ENCODE data around the gene KLHL24. TPM values are rescaled to one million over a fixed set of nuclear protein-coding genes. Genes with fewer than 3 reads are reported as not detected.

The KLHL24 gene
- total and polyA plus RNA-seq, 2 of the 4 experiments (the other 2 are of a cell fraction) = 5.7 to 25.6 TPM

DNA sequence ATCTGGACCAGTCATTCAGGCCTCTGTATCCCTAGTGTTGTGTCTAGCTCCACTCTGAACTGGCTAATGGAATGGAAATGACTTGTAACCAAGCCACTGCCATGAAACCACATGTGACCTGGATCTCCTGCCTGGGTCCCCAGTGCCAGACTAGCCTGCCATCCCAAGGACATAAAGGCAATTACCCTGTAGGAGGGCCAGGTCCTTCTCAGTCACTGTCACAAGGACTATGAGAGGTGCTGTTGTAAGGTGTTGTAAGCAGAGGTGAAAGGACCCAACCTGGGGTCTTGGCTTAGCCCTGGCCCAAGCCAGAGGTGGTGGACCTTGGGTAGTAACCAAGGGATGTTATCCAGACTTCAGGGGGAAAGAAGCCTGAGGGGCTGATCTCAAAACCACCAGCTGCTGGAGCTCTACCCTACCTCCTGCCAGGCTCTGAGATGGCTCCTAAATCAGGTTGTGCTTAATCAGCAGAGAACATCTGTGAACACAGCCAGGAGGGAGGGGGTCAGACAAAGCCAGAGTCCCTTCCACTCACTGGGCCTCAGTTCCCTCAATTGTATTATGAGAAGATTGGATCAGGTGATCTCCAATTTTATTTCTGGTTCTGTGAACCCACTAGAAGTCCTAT is 15.7 kb upstream of the KLHL24 start:
- H2BK20ac ChIP-seq (ENCODE audit: low read depth, low read length) = no peak overlapping the region
- H2AFZ ChIP-seq (replicated peaks; ENCODE audit: low read length, poor library complexity) = no peak overlapping the region
- H2BK15ac ChIP-seq (ENCODE audit: low read depth, low read length) = no peak overlapping the region
- DNase-seq = no peak
- ChIA-PET POLR2A (ENCODE audit: unreplicated experiment) (no interaction called here), CTCF (no interaction called here)
- H3K27ac ChIP-seq (ENCODE audit: insufficient read depth, low read length) = no peak overlapping the region
- no peak overlapping the region for H2AK9ac ChIP-seq (replicated peaks; ENCODE audit: low read depth, low read length, poor library complexity)
- H4K8ac ChIP-seq (ENCODE audit: low read depth in 2 of 2, low read length in 2 of 2) = no peak overlapping the region
- dilution Hi-C loops (cut with HindIII; ENCODE audit: low sequenced_read_pairs, unreplicated experiment) = no loop called here
- intact Hi-C loops (cut with micrococcal nuclease) = no loop called here
- no peak overlapping the region for H3K14ac ChIP-seq (replicated peaks; ENCODE audit: low read depth, low read length)
- H3K9me1 ChIP-seq (ENCODE audit: insufficient read depth, low read length) = no peaks in the 10 kb centered on the region
- H3K56ac ChIP-seq (ENCODE audit: extremely low read depth, insufficient read depth, low read length) = no peak overlapping the region
- no peak overlapping the region for H2BK5ac ChIP-seq (ENCODE audit: low read depth, low read length, poor library complexity, severe bottlenecking)
- TF ChIP-seq MXI1 (IDR thresholded peaks at IDR 0.05; ENCODE audit: borderline replicate concordance, low read depth, low read length) (no peak), RAD21 (IDR thresholded peaks at IDR 0.05; ENCODE audit: low read length) (no peak), MAZ (IDR thresholded peaks at IDR 0.05; ENCODE audit: borderline replicate concordance, low read depth, low read length) (no peak), CEBPB (IDR thresholded peaks at IDR 0.05; ENCODE audit: low read depth, low read length) (no peak), FOS (IDR thresholded peaks at IDR 0.05; ENCODE audit: low read depth, low read length) (no peak), MAFK (IDR thresholded peaks at IDR 0.05; ENCODE audit: low read depth, low read length) (no peak), SMC3 (IDR thresholded peaks at IDR 0.05; ENCODE audit: low read depth, low read length) (no peak), POLR2A (IDR thresholded peaks at IDR 0.05; ENCODE audit: low read depth, low read length) (no peak), CHD1 (IDR thresholded peaks at IDR 0.05; ENCODE audit: low read depth, low read length) (no peak), NFE2L2 (IDR thresholded peaks at IDR 0.05; ENCODE audit: low read depth, low read length) (no peak)
- TF ChIP-seq, protein P1, sequence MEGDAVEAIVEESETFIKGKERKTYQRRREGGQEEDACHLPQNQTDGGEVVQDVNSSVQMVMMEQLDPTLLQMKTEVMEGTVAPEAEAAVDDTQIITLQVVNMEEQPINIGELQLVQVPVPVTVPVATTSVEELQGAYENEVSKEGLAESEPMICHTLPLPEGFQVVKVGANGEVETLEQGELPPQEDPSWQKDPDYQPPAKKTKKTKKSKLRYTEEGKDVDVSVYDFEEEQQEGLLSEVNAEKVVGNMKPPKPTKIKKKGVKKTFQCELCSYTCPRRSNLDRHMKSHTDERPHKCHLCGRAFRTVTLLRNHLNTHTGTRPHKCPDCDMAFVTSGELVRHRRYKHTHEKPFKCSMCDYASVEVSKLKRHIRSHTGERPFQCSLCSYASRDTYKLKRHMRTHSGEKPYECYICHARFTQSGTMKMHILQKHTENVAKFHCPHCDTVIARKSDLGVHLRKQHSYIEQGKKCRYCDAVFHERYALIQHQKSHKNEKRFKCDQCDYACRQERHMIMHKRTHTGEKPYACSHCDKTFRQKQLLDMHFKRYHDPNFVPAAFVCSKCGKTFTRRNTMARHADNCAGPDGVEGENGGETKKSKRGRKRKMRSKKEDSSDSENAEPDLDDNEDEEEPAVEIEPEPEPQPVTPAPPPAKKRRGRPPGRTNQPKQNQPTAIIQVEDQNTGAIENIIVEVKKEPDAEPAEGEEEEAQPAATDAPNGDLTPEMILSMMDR (conservative IDR thresholded peaks at IDR 0.05; ENCODE audit: low read depth, low read length) = no peak
- TF ChIP-seq, protein P2, sequence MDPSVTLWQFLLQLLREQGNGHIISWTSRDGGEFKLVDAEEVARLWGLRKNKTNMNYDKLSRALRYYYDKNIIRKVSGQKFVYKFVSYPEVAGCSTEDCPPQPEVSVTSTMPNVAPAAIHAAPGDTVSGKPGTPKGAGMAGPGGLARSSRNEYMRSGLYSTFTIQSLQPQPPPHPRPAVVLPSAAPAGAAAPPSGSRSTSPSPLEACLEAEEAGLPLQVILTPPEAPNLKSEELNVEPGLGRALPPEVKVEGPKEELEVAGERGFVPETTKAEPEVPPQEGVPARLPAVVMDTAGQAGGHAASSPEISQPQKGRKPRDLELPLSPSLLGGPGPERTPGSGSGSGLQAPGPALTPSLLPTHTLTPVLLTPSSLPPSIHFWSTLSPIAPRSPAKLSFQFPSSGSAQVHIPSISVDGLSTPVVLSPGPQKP (IDR thresholded peaks at IDR 0.05; ENCODE audit: borderline replicate concordance, low read depth, low read length) = no peak
- TF ChIP-seq, protein P3, sequence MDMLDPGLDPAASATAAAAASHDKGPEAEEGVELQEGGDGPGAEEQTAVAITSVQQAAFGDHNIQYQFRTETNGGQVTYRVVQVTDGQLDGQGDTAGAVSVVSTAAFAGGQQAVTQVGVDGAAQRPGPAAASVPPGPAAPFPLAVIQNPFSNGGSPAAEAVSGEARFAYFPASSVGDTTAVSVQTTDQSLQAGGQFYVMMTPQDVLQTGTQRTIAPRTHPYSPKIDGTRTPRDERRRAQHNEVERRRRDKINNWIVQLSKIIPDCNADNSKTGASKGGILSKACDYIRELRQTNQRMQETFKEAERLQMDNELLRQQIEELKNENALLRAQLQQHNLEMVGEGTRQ (IDR thresholded peaks at IDR 0.05; ENCODE audit: low read depth, low read length) = no peak
- H3K4me2 ChIP-seq (ENCODE audit: low read depth, low read length) = no peak overlapping the region
- H3K36me3 ChIP-seq (ENCODE audit: control insufficient read depth, insufficient read depth, low read length) = no peaks in the 10 kb centered on the region
- ATAC-seq (ENCODE audit: low read depth) = no peak
- H2AK5ac ChIP-seq (ENCODE audit: low read depth, low read length) = no peak overlapping the region
- peaks cover 26% of the 10 kb centered on the region for H3K27me3 ChIP-seq (ENCODE audit: control insufficient read depth, insufficient read depth, low read length)
- no peaks in the 10 kb centered on the region for H3K9me3 ChIP-seq (ENCODE audit: control insufficient read depth, insufficient read depth, low read length)
- BruUV-seq (replicated peaks) = no TSS peak
- no peak overlapping the region for H4K5ac ChIP-seq (ENCODE audit: low read depth, low read length)
- H3K9ac ChIP-seq (ENCODE audit: low read depth, low read length) = no peak overlapping the region
- in situ Hi-C loops (cut with MboI; ENCODE audit: low sequenced_read_pairs) = no loop called here
- no peak overlapping the region for H2BK120ac ChIP-seq (ENCODE audit: low read depth, low read length)
- H3K4me1 ChIP-seq (ENCODE audit: control insufficient read depth, insufficient read depth, low read length) = no peaks in the 10 kb centered on the region
- no peak overlapping the region for H3K4ac ChIP-seq (ENCODE audit: low read depth, low read length)
- H3K23ac ChIP-seq (ENCODE audit: low read depth, low read length) = no peak overlapping the region
- no peak overlapping the region for H3K4me3 ChIP-seq (ENCODE audit: insufficient read depth, low read depth, low read length)
- no peak overlapping the region for H4K91ac ChIP-seq (ENCODE audit: insufficient read depth, low read depth, low read length)
- H3K79me1 ChIP-seq (ENCODE audit: low read depth in 1 of 2, low read length in 2 of 2) = no peaks in the 10 kb centered on the region
- no peak overlapping the region for H3K18ac ChIP-seq (ENCODE audit: low read depth, low read length)
- H4K20me1 ChIP-seq (ENCODE audit: insufficient read depth, low read length) = no peaks in the 10 kb centered on the region
